Activated naive CD4-positive, alpha-beta T cell treated with Interleukin-2 at 50 U/mL for 16 hours (primary cell): ENCODE data around the gene PCDHGC3.

Experiments used
- DNase-seq: peaks from one replicate; pipeline ENCODE4 v3.0.0-alpha.2; 2020

PCDHGC3 gene

GRCh38 chr5:141508798-141509611 lies 33.2 kb downstream of the PCDHGC3 start:
- no peak for DNase-seq

- no peak for DNase-seq
Measured at GRCh38 chr5:141510160-141510559, 34.4 kb downstream of the PCDHGC3 start.

DNA sequence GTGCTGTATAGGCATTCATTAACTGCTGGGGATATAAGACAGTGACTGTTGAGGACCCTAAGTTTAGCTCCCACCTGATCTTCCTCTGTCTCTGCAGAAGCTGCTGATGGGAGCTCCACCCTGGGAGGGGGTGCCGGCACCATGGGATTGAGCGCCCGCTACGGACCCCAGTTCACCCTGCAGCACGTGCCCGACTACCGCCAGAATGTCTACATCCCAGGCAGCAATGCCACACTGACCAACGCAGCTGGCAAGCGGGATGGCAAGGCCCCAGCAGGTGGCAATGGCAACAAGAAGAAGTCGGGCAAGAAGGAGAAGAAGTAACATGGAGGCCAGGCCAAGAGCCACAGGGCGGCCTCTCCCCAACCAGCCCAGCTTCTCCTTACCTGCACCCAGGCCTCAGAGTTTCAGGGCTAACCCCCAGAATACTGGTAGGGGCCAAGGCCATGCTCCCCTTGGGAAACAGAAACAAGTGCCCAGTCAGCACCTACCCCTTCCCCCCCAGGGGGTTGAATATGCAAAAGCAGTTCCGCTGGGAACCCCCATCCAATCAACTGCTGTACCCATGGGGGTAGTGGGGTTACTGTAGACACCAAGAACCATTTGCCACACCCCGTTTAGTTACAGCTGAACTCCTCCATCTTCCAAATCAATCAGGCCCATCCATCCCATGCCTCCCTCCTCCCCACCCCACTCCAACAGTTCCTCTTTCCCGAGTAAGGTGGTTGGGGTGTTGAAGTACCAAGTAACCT lies 35.3 kb downstream of the PCDHGC3 start:
- no peak for DNase-seq

DNA sequence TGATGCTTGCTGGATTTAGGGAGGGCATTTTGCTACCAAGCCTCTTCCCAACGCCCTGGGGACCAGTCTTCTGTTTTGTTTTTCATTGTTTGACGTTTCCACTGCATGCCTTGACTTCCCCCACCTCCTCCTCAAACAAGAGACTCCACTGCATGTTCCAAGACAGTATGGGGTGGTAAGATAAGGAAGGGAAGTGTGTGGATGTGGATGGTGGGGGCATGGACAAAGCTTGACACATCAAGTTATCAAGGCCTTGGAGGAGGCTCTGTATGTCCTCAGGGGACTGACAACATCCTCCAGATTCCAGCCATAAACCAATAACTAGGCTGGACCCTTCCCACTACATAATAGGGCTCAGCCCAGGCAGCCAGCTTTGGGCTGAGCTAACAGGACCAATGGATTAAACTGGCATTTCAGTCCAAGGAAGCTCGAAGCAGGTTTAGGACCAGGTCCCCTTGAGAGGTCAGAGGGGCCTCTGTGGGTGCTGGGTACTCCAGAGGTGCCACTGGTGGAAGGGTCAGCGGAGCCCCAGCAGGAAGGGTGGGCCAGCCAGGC lies 36.1 kb downstream of the PCDHGC3 start:
- DNase-seq = no peak

GRCh38 chr5:141512390-141512910 lies 36.7 kb downstream of the PCDHGC3 start:
- peak; percentile 85 for DNase-seq

GRCh38 chr5:141512911-141513626 lies 37.3 kb downstream of the PCDHGC3 start:
- peak; percentile 47 for DNase-seq

DNA sequence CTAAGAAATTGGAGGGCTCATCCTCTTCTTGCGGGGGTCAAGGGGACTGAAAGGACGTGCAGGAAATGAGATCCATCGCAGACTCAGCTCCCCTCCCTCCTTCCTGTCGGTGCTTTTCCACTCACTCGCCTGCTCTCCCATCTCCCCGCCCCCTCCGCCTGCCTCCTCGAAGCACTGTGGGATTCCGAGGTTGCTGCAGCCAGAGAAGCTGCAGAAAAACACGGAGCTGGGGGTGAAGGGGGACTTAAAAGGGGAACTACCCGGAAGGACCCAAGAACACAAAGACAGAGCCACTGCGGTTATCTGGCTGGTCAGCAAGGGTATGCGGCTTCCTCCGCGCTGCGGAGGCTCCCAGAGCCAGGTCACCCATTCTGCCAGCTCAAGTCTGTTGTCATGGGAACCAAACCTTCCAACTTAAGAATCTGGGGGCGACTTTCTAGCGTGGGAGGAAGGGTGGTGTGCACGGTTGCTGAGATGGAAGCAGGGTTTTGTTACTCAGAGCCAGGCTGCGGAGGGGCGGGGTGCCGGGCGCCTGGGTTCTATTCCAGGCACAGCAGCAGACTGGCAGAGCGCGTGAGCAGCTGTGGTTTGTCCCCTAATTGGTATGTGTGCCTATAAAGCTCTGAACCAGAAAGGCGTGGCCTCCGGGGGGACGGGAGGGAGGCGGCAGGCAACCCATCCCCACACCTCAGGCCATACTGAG lies 38.0 kb downstream of the PCDHGC3 start:
- peak; percentile 78 for DNase-seq

- DNase-seq = no peak
Measured at GRCh38 chr5:141514330-141515133, 38.8 kb downstream of the PCDHGC3 start.

- DNase-seq = no peak
Measured at GRCh38 chr5:141515141-141515540, 39.4 kb downstream of the PCDHGC3 start.

GRCh38 chr5:141515946-141516671 lies 40.3 kb downstream of the PCDHGC3 start:
- no peak for DNase-seq

DNA sequence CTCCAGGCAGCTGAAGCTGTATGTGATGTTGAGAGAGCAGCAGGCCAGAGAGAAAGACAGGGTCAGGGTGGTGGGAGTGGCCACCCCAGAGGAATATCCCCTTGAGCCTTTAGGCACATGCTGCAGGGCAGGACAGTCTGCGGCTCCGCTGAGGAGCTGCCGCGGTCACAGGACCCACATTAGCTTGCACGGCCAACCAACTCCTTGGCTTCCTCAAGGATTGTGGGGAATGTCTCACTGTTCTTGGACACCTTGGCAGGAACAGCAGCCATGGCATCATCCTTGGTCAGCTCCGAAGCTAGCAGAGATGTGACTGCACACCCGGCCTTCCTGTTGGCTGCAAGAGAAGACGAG lies 40.9 kb downstream of the PCDHGC3 start:
- no peak for DNase-seq

DNA sequence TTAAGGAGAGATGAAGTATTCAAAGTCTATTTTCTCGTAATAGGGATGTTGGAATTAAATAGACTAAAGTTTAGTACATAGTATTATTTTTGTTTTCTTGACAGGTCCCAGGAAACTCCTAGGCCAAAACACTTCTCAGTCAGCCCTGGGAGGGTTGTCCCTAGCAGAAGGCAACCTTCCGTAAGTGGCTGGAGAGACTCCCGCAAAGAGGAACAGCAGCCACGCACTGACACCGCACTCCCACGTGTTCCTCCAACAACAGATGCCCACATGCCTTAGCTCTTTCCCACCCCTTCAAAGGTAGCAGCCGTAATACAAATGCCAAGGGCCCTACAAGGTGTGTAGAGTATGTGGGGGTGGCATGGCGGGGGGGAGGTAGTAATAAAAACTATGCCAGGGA lies 41.5 kb downstream of the PCDHGC3 start:
- DNase-seq = no peak

DNA sequence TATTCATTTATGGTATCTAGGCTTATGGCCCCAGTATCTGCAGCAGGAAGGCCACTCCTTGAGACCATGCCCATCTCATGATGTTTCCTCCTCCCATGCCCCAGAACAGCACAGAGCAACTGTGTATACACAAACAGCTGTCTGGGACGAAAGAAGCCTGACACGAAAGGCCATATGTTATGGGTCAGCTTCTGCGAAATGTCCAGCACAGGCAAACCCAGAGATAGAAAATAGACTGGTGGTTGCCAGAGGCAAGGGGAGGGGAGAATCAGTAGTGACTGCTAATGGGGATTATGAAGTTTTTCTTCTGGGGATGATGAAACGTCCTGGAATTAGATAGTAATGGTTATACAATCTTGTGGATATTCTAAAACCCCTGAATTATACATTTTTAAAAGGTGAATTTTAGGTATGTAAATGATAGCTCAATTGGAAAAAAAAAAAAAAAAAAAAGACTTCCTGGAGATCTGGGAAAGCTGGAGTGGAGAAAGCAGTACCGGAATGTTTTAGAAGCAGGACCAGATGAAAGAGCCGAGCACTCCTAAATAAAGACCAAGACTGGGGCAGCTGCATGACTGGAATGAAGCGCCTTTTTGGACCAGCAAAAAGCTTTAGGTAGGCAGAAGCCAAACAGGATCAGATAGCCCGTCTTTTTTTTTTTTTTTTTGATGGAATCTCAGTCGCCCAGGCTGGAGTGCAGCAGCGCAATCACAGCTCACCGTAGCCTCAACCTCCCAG lies 42.3 kb downstream of the PCDHGC3 start:
- no peak for DNase-seq

DNA sequence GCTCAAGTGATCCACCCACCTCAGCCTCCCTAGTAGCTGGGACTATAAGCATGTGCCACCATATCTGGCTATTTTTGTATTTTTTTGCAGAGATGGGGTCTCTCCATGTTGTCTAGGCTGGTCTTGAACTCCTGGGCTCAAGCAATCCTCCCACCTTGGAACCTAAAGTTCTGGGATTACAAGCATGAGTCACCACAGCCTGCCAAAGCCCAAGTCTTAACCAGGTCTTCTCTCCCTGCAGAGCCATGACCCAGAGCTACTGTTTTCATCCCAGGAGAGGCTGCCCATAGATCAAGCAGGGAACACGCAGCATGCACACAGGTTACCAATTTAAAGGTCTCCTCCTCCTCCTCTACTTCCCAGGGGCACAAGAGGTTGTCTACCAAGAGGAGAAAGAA lies 42.9 kb downstream of the PCDHGC3 start:
- no peak for DNase-seq

DNA sequence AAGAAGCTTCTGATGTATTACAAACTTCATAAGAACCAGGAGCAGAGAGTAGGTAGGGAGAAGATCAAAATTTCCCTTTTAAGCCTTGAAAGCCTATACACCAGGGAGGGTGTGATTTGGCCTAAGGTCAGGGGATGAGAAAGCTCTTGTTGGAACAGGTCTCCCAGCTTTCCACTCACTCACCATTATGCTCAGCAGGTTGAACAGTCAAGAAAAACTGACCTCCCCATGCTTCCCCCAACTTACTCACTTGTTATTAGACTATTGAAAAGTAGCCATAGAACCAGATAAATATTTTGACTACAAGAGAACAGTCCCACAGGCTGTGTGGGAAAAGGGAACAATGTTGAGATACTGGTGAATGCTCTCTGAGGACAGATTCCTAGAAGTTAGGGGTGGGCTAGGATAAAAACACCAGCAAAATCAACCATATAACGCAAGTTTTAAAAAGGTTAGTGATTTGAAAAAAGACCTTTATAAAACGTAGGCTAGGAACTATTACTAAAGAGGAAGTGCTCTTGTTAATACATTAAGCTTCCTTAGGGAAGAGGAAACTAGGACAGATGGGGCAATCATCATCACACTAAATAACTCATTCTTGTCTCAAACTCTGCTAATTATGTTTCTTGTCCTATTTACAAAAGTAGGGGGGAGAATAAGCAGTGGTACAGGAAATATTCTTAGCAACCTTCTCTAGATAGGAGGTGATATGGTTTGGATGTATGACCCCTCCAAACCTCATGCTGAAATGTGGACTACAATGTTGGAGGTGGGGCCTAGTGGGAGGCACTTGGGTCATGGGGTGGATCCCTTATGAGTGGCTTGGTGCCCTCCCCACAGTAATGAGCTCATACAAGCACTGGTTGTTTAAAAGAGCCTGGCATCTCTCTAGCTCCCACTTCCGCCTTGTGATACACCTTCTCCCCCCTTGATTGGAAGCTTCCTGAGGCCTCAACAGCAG lies 44.1 kb downstream of the PCDHGC3 start:
- DNase-seq = no peak

GRCh38 chr5:141521244-141521781 lies 45.5 kb downstream of the PCDHGC3 start:
- no peak for DNase-seq

- no peak for DNase-seq
Measured at GRCh38 chr5:141522301-141522700, 46.5 kb downstream of the PCDHGC3 start.

DNA sequence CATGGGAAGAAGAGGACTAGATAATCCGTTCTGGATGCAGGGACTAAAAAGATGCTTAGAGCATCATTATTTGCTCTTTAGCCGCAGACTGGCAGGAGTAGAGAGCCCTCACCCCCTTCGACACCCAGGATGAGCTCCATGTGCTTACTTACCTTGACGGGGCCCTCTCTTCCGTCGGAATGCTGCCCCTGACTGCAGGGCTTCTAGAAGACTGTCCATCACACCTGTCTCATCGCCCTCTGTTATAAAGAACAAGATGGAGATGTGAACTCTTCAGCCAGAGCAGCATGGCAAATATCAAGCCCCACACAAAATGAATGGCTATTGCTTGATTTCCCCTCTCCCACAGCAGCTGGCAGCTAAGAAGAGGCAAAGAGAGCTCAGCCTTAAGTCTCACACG lies 48.2 kb downstream of the PCDHGC3 start:
- no peak for DNase-seq
